GM12872 (cell line): Measurements from ENCODE around the gene EEF1AKMT3.

Experiments used
- CTCF ChIP-seq: IDR thresholded peaks from 3 replicates; pipeline ENCODE4 v1.5.1; 2011; ENCODE audit warnings: low read depth, mild to moderate bottlenecking, low read length, moderate library complexity; ENCODE audit not compliant: insufficient read depth

EEF1AKMT3 gene

GRCh38 chr12:57732270-57732669 lies 40.1 kb upstream of the EEF1AKMT3 start:
- no peak for TF ChIP-seq CTCF

- TF ChIP-seq CTCF, result no peak
Measured at GRCh38 chr12:57732726-57733593, 39.5 kb upstream of the EEF1AKMT3 start.

- TF ChIP-seq CTCF, result no peak
Measured at GRCh38 chr12:57733928-57734327, 38.5 kb upstream of the EEF1AKMT3 start.

GRCh38 chr12:57734591-57734990 lies 37.8 kb upstream of the EEF1AKMT3 start:
- no peak for TF ChIP-seq CTCF

- TF ChIP-seq CTCF, result no peak
Measured at GRCh38 chr12:57735198-57735855, 37.1 kb upstream of the EEF1AKMT3 start.

GRCh38 chr12:57735952-57736740 lies 36.3 kb upstream of the EEF1AKMT3 start:
- TF ChIP-seq CTCF, result no peak

GRCh38 chr12:57736741-57737466 lies 35.5 kb upstream of the EEF1AKMT3 start:
- no peak for TF ChIP-seq CTCF
